Keratinocyte (primary cell): Measurements from ENCODE around the gene ZNF365. TPM values are rescaled to one million over a fixed set of nuclear protein-coding genes. Genes with fewer than 3 reads are reported as not detected.

ENCODE experiments used
- DNase-seq: peaks from one replicate; pipeline ENCODE4 v3.0.0-alpha.2; 2011; ENCODE audit warnings: low read depth, missing footprints, low spot score
- FAIRE-seq: peaks from 2 replicates; lab custom pipeline; 2011; peaks lifted over from hg19 to GRCh38; lab: Jason Lieb, UNC
- H2AFZ ChIP-seq: 2 replicates; pipeline ENCODE4 v1.6.0; 2012; ENCODE audit warnings: low read length, control low read depth, inconsistent platforms; ENCODE audit not compliant: control insufficient read depth
- H3K27ac ChIP-seq: 2 replicates; pipeline ENCODE4 v1.5.1; 2011; ENCODE audit warnings: low read length; ENCODE audit not compliant: control insufficient read depth, insufficient read depth
- H3K27me3 ChIP-seq: 3 replicates; pipeline ENCODE4 v1.6.0; 2011; ENCODE audit warnings: low read length; ENCODE audit not compliant: control insufficient read depth, insufficient read depth; ENCODE audit errors: extremely low read depth
- H3K36me3 ChIP-seq, 2 experiments: 2 replicates in 1 of 2; 3 replicates in 1 of 2; pipeline ENCODE4 v1.5.1; 2011; ENCODE audit warnings: low read length in 2 of 2, mild to moderate bottlenecking in 1 of 2; ENCODE audit not compliant: control insufficient read depth in 2 of 2, insufficient read depth in 2 of 2; ENCODE audit errors: extremely low read depth in 1 of 2
- H3K4me1 ChIP-seq: 3 replicates; pipeline ENCODE4 v1.5.1; 2011; ENCODE audit warnings: low read length; ENCODE audit not compliant: control insufficient read depth, insufficient read depth; ENCODE audit errors: extremely low read depth
- H3K4me2 ChIP-seq: 3 replicates; pipeline ENCODE4 v1.6.0; 2011; ENCODE audit warnings: low read depth, low read length; ENCODE audit not compliant: control insufficient read depth, insufficient read depth; ENCODE audit errors: extremely low read depth
- H3K4me3 ChIP-seq, 3 experiments: fragments of 200-600 bp in 1 of 3; sonication (generic) in 1 of 3; 2 replicates in 2 of 3; 3 replicates in 1 of 3; pipeline ENCODE4 v1.5.1; 2011 to 2016; ENCODE audit warnings: low read length in 3 of 3, mild to moderate bottlenecking in 3 of 3, control low read depth in 2 of 3, inconsistent platforms in 1 of 3, low read depth in 1 of 3, mixed read lengths in 1 of 3, mixed run types in 1 of 3, moderate library complexity in 1 of 3; ENCODE audit not compliant: control insufficient read depth in 2 of 3, insufficient read depth in 2 of 3; ENCODE audit errors: extremely low read depth in 1 of 3
- H3K79me2 ChIP-seq: 2 replicates; pipeline ENCODE4 v1.6.0; 2012; ENCODE audit warnings: low read length; ENCODE audit not compliant: control insufficient read depth, insufficient read depth
- H3K9ac ChIP-seq: 3 replicates; pipeline ENCODE4 v1.6.0; 2011; ENCODE audit warnings: low read length; ENCODE audit not compliant: control insufficient read depth, insufficient read depth; ENCODE audit errors: extremely low read depth
- H3K9me1 ChIP-seq: 3 replicates; pipeline ENCODE4 v1.6.0; 2011; ENCODE audit warnings: low read length; ENCODE audit not compliant: control insufficient read depth, insufficient read depth; ENCODE audit errors: extremely low read depth
- H3K9me3 ChIP-seq: 2 replicates; pipeline ENCODE4 v1.5.1; 2012; ENCODE audit warnings: low read depth, low read length; ENCODE audit not compliant: control insufficient read depth
- H4K20me1 ChIP-seq: 3 replicates; pipeline ENCODE4 v1.6.0; 2011; ENCODE audit warnings: low read length; ENCODE audit not compliant: control insufficient read depth, insufficient read depth; ENCODE audit errors: extremely low read depth
- CTCF ChIP-seq, 3 experiments: IDR thresholded peaks in 1 of 3; conservative IDR thresholded peaks in 1 of 3; optimal IDR thresholded peaks in 1 of 3; 2 replicates in 2 of 3; 3 replicates in 1 of 3; pipeline versions ENCODE3 to v1.5.1; 2011; ENCODE audit warnings: low read length in 3 of 3, mild to moderate bottlenecking in 3 of 3, moderate library complexity in 2 of 3, control low read depth in 1 of 3, inconsistent platforms in 1 of 3; ENCODE audit not compliant: insufficient read depth in 2 of 3; ENCODE audit errors: extremely low read depth in 1 of 3
- EZH2 ChIP-seq: IDR thresholded peaks from one replicate; pipeline ENCODE4 v1.6.1; 2012; ENCODE audit warnings: inconsistent platforms, mild to moderate bottlenecking, low read length, moderate library complexity
- dilution Hi-C: fragments of 300-500 bp; cut with MboI; formaldehyde crosslinking; loops from one replicate; pipeline ENCODE4 v1.7.0; 2020; ENCODE audit warnings: low sequenced_read_pairs; ENCODE audit not compliant: extremely low pct_ligation_motif_present
- polyA plus RNA-seq, 5 experiments: library from polyadenylated mRNA; depleted of rRNA in 3 of 5; stranded (reverse) in 3 of 5; stranded (forward) in 1 of 5; unstranded in 1 of 5; fragments of >200 nt; gene quantifications; 1 replicate in 1 of 5; 2 replicates in 3 of 5; 3 replicates in 1 of 5; pipeline versions ENCODE4 v1.2.1 to v1.2.3, GENCODE V29; 2011 to 2012; ENCODE audit warnings: missing spikeins in 2 of 5, low read depth in 1 of 5, low replicate concordance in 1 of 5

The ZNF365 gene
- polyA plus RNA-seq, 1 donor (not counting 4 experiments of a cell fraction or from before 2014, with no cell fraction given), result 15.9 TPM

DNA sequence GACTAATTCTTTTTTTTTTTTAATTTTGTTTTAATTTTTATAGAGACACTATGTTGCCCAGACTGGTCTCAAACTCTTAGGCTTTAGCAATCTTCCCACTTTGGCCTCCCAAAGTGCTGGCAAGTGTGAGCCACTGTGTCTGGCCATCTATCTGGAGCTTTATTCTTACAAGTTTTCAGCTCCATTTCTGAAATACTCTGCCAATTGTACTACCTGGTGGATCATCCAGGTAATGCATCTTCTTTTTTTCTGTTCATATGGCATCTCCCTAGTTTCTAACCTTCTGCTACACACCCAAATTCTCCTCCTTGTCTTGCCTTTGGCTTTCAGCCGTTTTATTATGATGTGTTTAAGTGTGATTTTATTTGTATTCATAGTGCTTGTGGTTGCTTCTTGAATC lies 40.2 kb downstream of the ZNF365 start:
- no peaks in the 10 kb centered on the region for H3K9me1 ChIP-seq
- H3K4me1 ChIP-seq, result no peaks in the 10 kb centered on the region
- dilution Hi-C loops, result no loop called here
- H3K27ac ChIP-seq, result no peak overlapping the region
- no peak for TF ChIP-seq EZH2
- TF ChIP-seq CTCF (optimal IDR thresholded peaks at IDR 0.05 in 1 of 3, IDR thresholded peaks at IDR 0.05 in 1 of 3, conservative IDR thresholded peaks at IDR 0.05 in 1 of 3; ENCODE audit: extremely low read depth in 1 of 3, insufficient read depth in 2 of 3, low read length in 3 of 3), result peak in 1 of 3 experiments; percentile 21
- H3K79me2 ChIP-seq, result no peaks in the 10 kb centered on the region
- no peaks in the 10 kb centered on the region for H3K27me3 ChIP-seq
- no peak overlapping the region for H3K4me2 ChIP-seq
- no peaks in the 10 kb centered on the region for H3K9me3 ChIP-seq
- peak; percentile 68 for FAIRE-seq
- no peak overlapping the region for H3K4me3 ChIP-seq
- no peaks in the 10 kb centered on the region for H4K20me1 ChIP-seq
- H3K9ac ChIP-seq, result no peak overlapping the region
- DNase-seq, result no peak
- no peak overlapping the region for H2AFZ ChIP-seq
- H3K36me3 ChIP-seq, result no peaks in the 10 kb centered on the region

DNA sequence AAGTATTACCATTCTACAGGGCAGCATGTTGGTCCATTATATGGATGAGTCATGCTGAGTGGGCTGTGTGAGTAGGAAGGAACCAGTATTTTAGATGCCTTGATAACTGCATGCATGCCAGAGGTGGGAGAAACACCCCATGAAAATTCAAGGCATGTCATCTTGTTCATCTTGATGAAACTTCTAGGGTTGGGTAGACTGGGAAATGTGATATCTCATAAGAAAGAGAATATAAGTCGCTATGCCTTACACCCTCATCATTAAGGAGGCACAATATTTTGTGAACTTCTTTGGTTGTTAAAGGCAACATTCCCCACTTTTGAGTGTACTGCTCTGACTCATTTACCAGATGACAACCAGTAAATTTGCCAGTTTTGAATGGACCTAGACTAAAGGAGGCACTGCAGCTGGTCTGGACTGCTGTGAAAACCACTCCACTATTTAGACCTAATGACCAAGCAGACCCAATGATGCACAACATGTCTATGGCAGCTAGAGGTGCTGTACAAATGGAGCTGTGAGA lies 48.0 kb downstream of the ZNF365 start:
- Histone ChIP-seq H2AFZ (no peak overlapping the region), H3K9ac (no peak overlapping the region), H3K4me3 (no peak overlapping the region), H3K27me3 (no peaks in the 10 kb centered on the region), H3K9me1 (no peaks in the 10 kb centered on the region), H3K36me3 (no peaks in the 10 kb centered on the region), H4K20me1 (no peaks in the 10 kb centered on the region), H3K4me1 (peaks cover 24% of the 10 kb centered on the region), H3K4me2 (peak overlapping the region; percentile 12), H3K79me2 (no peaks in the 10 kb centered on the region), H3K9me3 (no peaks in the 10 kb centered on the region), H3K27ac (peak overlapping the region; percentile 47)
- peak in 1 of 3 experiments; percentile 17 for TF ChIP-seq CTCF (optimal IDR thresholded peaks at IDR 0.05 in 1 of 3, IDR thresholded peaks at IDR 0.05 in 1 of 3, conservative IDR thresholded peaks at IDR 0.05 in 1 of 3; ENCODE audit: extremely low read depth in 1 of 3, insufficient read depth in 2 of 3, low read length in 3 of 3)
- no peak for TF ChIP-seq EZH2
- FAIRE-seq (peak; percentile 89), DNase-seq (no peak)
- dilution Hi-C loops, result no loop called here
